ENCODE data around the gene GNA12. TPM values are rescaled to one million over a fixed set of nuclear protein-coding genes. Genes with fewer than 3 reads are reported as not detected.

The GNA12 gene
- total and polyA plus RNA-seq, 2 experiments from 2014 or later = 28.4 to 40.2 TPM

- Histone ChIP-seq H3K79me2 (no peaks in the 10 kb centered on the region), H3K36me3 (replicated peaks; ENCODE audit: insufficient read depth, low read depth) (no peaks in the 10 kb centered on the region), H3K9me2 (replicated peaks; ENCODE audit: insufficient read depth) (no peaks in the 10 kb centered on the region), H3K9me3 (ENCODE audit: low read depth) (no peaks in the 10 kb centered on the region), H3K4me2 (peak overlapping the region; percentile 24), H3K27me3 (no peaks in the 10 kb centered on the region), H4K20me1 (ENCODE audit: insufficient read depth, poor library complexity, severe bottlenecking) (no peaks in the 10 kb centered on the region), H3K4me1 (ENCODE audit: insufficient read depth) (peaks cover 23% of the 10 kb centered on the region), H3K27ac (peak overlapping the region; percentile 90), H3K4me3 (no peak overlapping the region), H2AFZ (no peak overlapping the region)
- TF ChIP-seq EZH2 (IDR thresholded peaks at IDR 0.05; ENCODE audit: borderline replicate concordance) (no peak), CTCF (IDR thresholded peaks at IDR 0.05; ENCODE audit: poor library complexity) (no peak)
- no peak for DNase-seq (ENCODE audit: low spot score)
- 68% methylated on average over 22 of the region's 22 CpGs for WGBS (ENCODE audit: low lambda C conversion rate, missing lambda C conversion rate)
Measured at GRCh38 chr7:2715341-2716231, 128.5 kb downstream of the GNA12 start.

- no peaks in the 10 kb centered on the region for H4K20me1 ChIP-seq (ENCODE audit: insufficient read depth, poor library complexity, severe bottlenecking)
- no peaks in the 10 kb centered on the region for H3K9me2 ChIP-seq (replicated peaks; ENCODE audit: insufficient read depth)
- H2AFZ ChIP-seq = no peak overlapping the region
- WGBS (ENCODE audit: low lambda C conversion rate, missing lambda C conversion rate) = 92% methylated on average over 9 of the region's 9 CpGs
- no peak overlapping the region for H3K4me3 ChIP-seq
- no peak overlapping the region for H3K4me2 ChIP-seq
- no peaks in the 10 kb centered on the region for H3K27me3 ChIP-seq
- no peaks in the 10 kb centered on the region for H3K36me3 ChIP-seq (replicated peaks; ENCODE audit: insufficient read depth, low read depth)
- no peak for TF ChIP-seq EZH2 (IDR thresholded peaks at IDR 0.05; ENCODE audit: borderline replicate concordance)
- TF ChIP-seq CTCF (IDR thresholded peaks at IDR 0.05; ENCODE audit: poor library complexity) = no peak
- no peak for TF ChIP-seq EZH2phosphoT487 (IDR thresholded peaks at IDR 0.05; ENCODE audit: low read depth, severe bottlenecking, unreplicated experiment)
- no peak for DNase-seq (ENCODE audit: low spot score)
- no peaks in the 10 kb centered on the region for H3K9me3 ChIP-seq (ENCODE audit: low read depth)
- H3K27ac ChIP-seq = no peak overlapping the region
- peaks cover 27% of the 10 kb centered on the region for H3K4me1 ChIP-seq (ENCODE audit: insufficient read depth)
- H3K79me2 ChIP-seq = no peaks in the 10 kb centered on the region
Measured at GRCh38 chr7:2714636-2715035, 129.5 kb downstream of the GNA12 start.

- Histone ChIP-seq H3K36me3 (replicated peaks; ENCODE audit: insufficient read depth, low read depth) (no peaks in the 10 kb centered on the region), H3K27me3 (no peaks in the 10 kb centered on the region)
- 94% methylated on average over 12 of the region's 12 CpGs for WGBS (ENCODE audit: low lambda C conversion rate, missing lambda C conversion rate)
Measured at GRCh38 chr7:2713978-2714377, 130.1 kb downstream of the GNA12 start.

More at GRCh38 chr7:2713978-2714377, 130.1 kb downstream of the GNA12 start:
- Histone ChIP-seq H3K4me3 (no peak overlapping the region), H3K79me2 (no peaks in the 10 kb centered on the region), H4K20me1 (ENCODE audit: insufficient read depth, poor library complexity, severe bottlenecking) (no peaks in the 10 kb centered on the region), H3K4me2 (no peak overlapping the region), H3K4me1 (ENCODE audit: insufficient read depth) (peaks cover 27% of the 10 kb centered on the region), H2AFZ (no peak overlapping the region), H3K9me3 (ENCODE audit: low read depth) (no peaks in the 10 kb centered on the region), H3K27ac (no peak overlapping the region), H3K9me2 (replicated peaks; ENCODE audit: insufficient read depth) (no peaks in the 10 kb centered on the region)
- TF ChIP-seq EZH2 (IDR thresholded peaks at IDR 0.05; ENCODE audit: borderline replicate concordance) (no peak), CTCF (IDR thresholded peaks at IDR 0.05; ENCODE audit: poor library complexity) (no peak), EZH2phosphoT487 (IDR thresholded peaks at IDR 0.05; ENCODE audit: low read depth, severe bottlenecking, unreplicated experiment) (no peak)
- no peak for DNase-seq (ENCODE audit: low spot score)

All from hepatocyte (in vitro differentiated cells).